Smooth muscle cell (in vitro differentiated cells): ENCODE data around the gene RING1. TPM values are rescaled to one million over a fixed set of nuclear protein-coding genes. Genes with fewer than 3 reads are reported as not detected.

Experiments
- microRNA counts: library from miRNA; unstranded; fragments of <30 nt; microRNA quantifications from one replicate; lab custom pipeline; 2016
- microRNA-seq: library from miRNA; unstranded; fragments of <30 nt; microRNA quantifications from one replicate; pipeline ENCODE4, GENCODE V29; 2016; ENCODE audit warnings: borderline number of aligned reads
- polyA plus RNA-seq: library from polyadenylated mRNA; unstranded; fragments of >200 nt; fragmentation: Nextera tagmentation; extraction: Ambion mirVana; gene quantifications from 2 replicates; pipeline ENCODE4 v1.2.1, GENCODE V29; 2016
- small RNA-seq: library from RNA; depleted of rRNA; stranded (forward); fragments of <200 nt; gene quantifications from one replicate; pipeline ENCODE3, GENCODE V24; 2014
- total RNA-seq: library from RNA; depleted of rRNA; stranded (reverse); fragments of >200 nt; gene quantifications from 2 replicates; pipeline ENCODE4 v1.2.3, GENCODE V29; 2014

Gene RING1
- total and polyA plus RNA-seq, 2 experiments from 2014 or later = 31.6 to 32.2 TPM

MicroRNA genes within 50 kb of the gene (microRNA counts, 767-probe panel; counts per million panel counts)
- 183 counts per million for microRNA hsa-miR-219-1-3p (lab: Ali Mortazavi, UCI)
- microRNA hsa-miR-219-5p (lab: Ali Mortazavi, UCI) = 183 counts per million

Small RNAs within 50 kb of the gene (microRNA-seq; reads per million reads assigned to microRNA genes)
- 2.3 reads per million for gene MIR219A1

Small RNAs within 50 kb of the gene (small RNA-seq; reads per million reads assigned to genes)
- 0.84 reads per million, percentile 27 among the genes with 10 or more reads in this experiment for gene MIR219A1
- 0.32 reads per million, percentile 7 among the genes with 10 or more reads in this experiment for gene RNY4P10

Other genes with a start within 250 kb of the RING1 start
- 205 and 244 TPM in 2 replicates for gene BRD2, start 239.9 kb upstream of the RING1 start, total RNA-seq
- gene BRD2, start 239.9 kb upstream of the RING1 start, polyA plus RNA-seq = 162 and 197 TPM in 2 replicates
- gene HLA-DOA, start 198.9 kb upstream of the RING1 start, total RNA-seq = 0.09 TPM in 1 of 2 replicates, not detected in the other
- 0.26 TPM in 1 of 2 replicates, not detected in the other for gene HLA-DOA, start 198.9 kb upstream of the RING1 start, polyA plus RNA-seq
- 1.1 and 1.6 TPM in 2 replicates for gene HLA-DPA1, start 134.9 kb upstream of the RING1 start, total RNA-seq
- 1.1 and 1.3 TPM in 2 replicates for gene HLA-DPA1, start 134.9 kb upstream of the RING1 start, polyA plus RNA-seq
- 10.8 and 14.8 TPM in 2 replicates for gene HLA-DPB1, start 132.5 kb upstream of the RING1 start, total RNA-seq
- 19.4 and 20.3 TPM in 2 replicates for gene HLA-DPB1, start 132.5 kb upstream of the RING1 start, polyA plus RNA-seq
- 0.36 and 1.1 TPM in 2 replicates for gene COL11A2, start 16.0 kb upstream of the RING1 start, total RNA-seq
- gene COL11A2, start 16.0 kb upstream of the RING1 start, polyA plus RNA-seq = 1.2 and 1.5 TPM in 2 replicates
- gene RXRB, start 7.8 kb upstream of the RING1 start, total RNA-seq = 24.3 and 25.7 TPM in 2 replicates
- gene RXRB, start 7.8 kb upstream of the RING1 start, polyA plus RNA-seq = 28.2 and 33.7 TPM in 2 replicates
- gene SLC39A7, start 7.6 kb upstream of the RING1 start, total RNA-seq = 112 and 140 TPM in 2 replicates
- 87.2 and 89.5 TPM in 2 replicates for gene SLC39A7, start 7.6 kb upstream of the RING1 start, polyA plus RNA-seq
- 2.9 and 4.9 TPM in 2 replicates for gene HSD17B8, start 3.8 kb upstream of the RING1 start, total RNA-seq
- 3.7 and 9.6 TPM in 2 replicates for gene HSD17B8, start 3.8 kb upstream of the RING1 start, polyA plus RNA-seq
- 23.1 and 34.7 TPM in 2 replicates for gene VPS52, start 63.4 kb downstream of the RING1 start, total RNA-seq
- 22.6 and 37.0 TPM in 2 replicates for gene VPS52, start 63.4 kb downstream of the RING1 start, polyA plus RNA-seq
- gene RPS18, start 63.6 kb downstream of the RING1 start, total RNA-seq = 2,939 and 3,261 TPM in 2 replicates
- gene RPS18, start 63.6 kb downstream of the RING1 start, polyA plus RNA-seq = 1,790 and 1,848 TPM in 2 replicates
- 2.9 and 4.6 TPM in 2 replicates for gene B3GALT4, start 68.6 kb downstream of the RING1 start, total RNA-seq
- 6.1 and 14.6 TPM in 2 replicates for gene B3GALT4, start 68.6 kb downstream of the RING1 start, polyA plus RNA-seq
- 52.5 and 67.9 TPM in 2 replicates for gene WDR46, start 80.7 kb downstream of the RING1 start, total RNA-seq
- 69.9 and 78.6 TPM in 2 replicates for gene WDR46, start 80.7 kb downstream of the RING1 start, polyA plus RNA-seq
- 21.4 and 33.8 TPM in 2 replicates for gene PFDN6, start 81.1 kb downstream of the RING1 start, total RNA-seq
- gene PFDN6, start 81.1 kb downstream of the RING1 start, polyA plus RNA-seq = 23.1 and 24.0 TPM in 2 replicates
- 21.8 and 31.9 TPM in 2 replicates for gene RGL2, start 90.4 kb downstream of the RING1 start, total RNA-seq
- 55.6 and 58.7 TPM in 2 replicates for gene RGL2, start 90.4 kb downstream of the RING1 start, polyA plus RNA-seq
- 30.2 and 34.7 TPM in 2 replicates for gene TAPBP, start 105.6 kb downstream of the RING1 start, total RNA-seq
- 75.9 and 81.6 TPM in 2 replicates for gene TAPBP, start 105.6 kb downstream of the RING1 start, polyA plus RNA-seq
- gene ZBTB22, start 109.2 kb downstream of the RING1 start, total RNA-seq = 9.6 and 11.0 TPM in 2 replicates
- 22.9 and 24.9 TPM in 2 replicates for gene ZBTB22, start 109.2 kb downstream of the RING1 start, polyA plus RNA-seq
- 19.0 and 23.7 TPM in 2 replicates for gene DAXX, start 114.5 kb downstream of the RING1 start, total RNA-seq
- gene DAXX, start 114.5 kb downstream of the RING1 start, polyA plus RNA-seq = 38.3 and 51.3 TPM in 2 replicates
- gene KIFC1, start 183.3 kb downstream of the RING1 start, total RNA-seq = 12.0 and 21.5 TPM in 2 replicates
- gene KIFC1, start 183.3 kb downstream of the RING1 start, polyA plus RNA-seq = 2.9 and 8.8 TPM in 2 replicates
- 30.0 and 39.3 TPM in 2 replicates for gene PHF1, start 202.5 kb downstream of the RING1 start, total RNA-seq
- gene PHF1, start 202.5 kb downstream of the RING1 start, polyA plus RNA-seq = 36.9 and 52.2 TPM in 2 replicates
- gene CUTA, start 209.6 kb downstream of the RING1 start, total RNA-seq = 126 and 173 TPM in 2 replicates
- 289 and 298 TPM in 2 replicates for gene CUTA, start 209.6 kb downstream of the RING1 start, polyA plus RNA-seq
- 8.6 and 10.4 TPM in 2 replicates for gene SYNGAP1, start 211.6 kb downstream of the RING1 start, total RNA-seq
- gene SYNGAP1, start 211.6 kb downstream of the RING1 start, polyA plus RNA-seq = 1.9 and 7.9 TPM in 2 replicates
- gene ZBTB9, start 246.1 kb downstream of the RING1 start, total RNA-seq = 7.5 and 11.6 TPM in 2 replicates
- 6.2 and 10.9 TPM in 2 replicates for gene ZBTB9, start 246.1 kb downstream of the RING1 start, polyA plus RNA-seq